Parathyroid adenoma (tissue), 2 donors: ENCODE data around the gene LRRC37A.
"Not testable (repeated sequence)": the region's sequence is repeated elsewhere in the genome, so short reads cannot be mapped to it uniquely, and the experiment has no call there.

Experiments
- H2AFZ ChIP-seq: fragments of 300-600 bp; sonication (generic); one replicate; pipeline ENCODE4 v1.7.0; 2017; ENCODE audit warnings: antibody characterized with exemption, mild to moderate bottlenecking
- H3K27ac ChIP-seq: fragments of 300-600 bp; sonication (generic); one replicate; pipeline ENCODE4 v1.7.0; 2017
- H3K27me3 ChIP-seq: fragments of 300-600 bp; sonication (generic); one replicate; pipeline ENCODE4 v1.7.0; 2017; ENCODE audit warnings: low read length; ENCODE audit not compliant: control insufficient read depth, insufficient read depth
- H3K36me3 ChIP-seq: fragments of 300-600 bp; sonication (generic); one replicate; pipeline ENCODE4 v1.7.0; 2017; ENCODE audit warnings: low read length; ENCODE audit not compliant: control insufficient read depth, insufficient read depth
- H3K4me1 ChIP-seq: fragments of 300-600 bp; sonication (generic); one replicate; pipeline ENCODE4 v1.7.0; 2017; ENCODE audit warnings: control low read depth
- H3K4me2 ChIP-seq: fragments of 300-600 bp; sonication (generic); one replicate; pipeline ENCODE4 v1.7.0; 2017; ENCODE audit warnings: low read length
- H3K4me3 ChIP-seq: fragments of 300-600 bp; sonication (generic); one replicate; pipeline ENCODE4 v1.7.0; 2017; ENCODE audit warnings: low read depth, low read length
- H3K79me2 ChIP-seq: fragments of 300-600 bp; sonication (generic); one replicate; pipeline ENCODE4 v1.7.0; 2017; ENCODE audit warnings: control low read depth
- H3K9ac ChIP-seq: fragments of 300-600 bp; sonication (generic); one replicate; pipeline ENCODE4 v1.7.0; 2017; ENCODE audit warnings: mild to moderate bottlenecking
- H3K9me3 ChIP-seq: fragments of 300-600 bp; sonication (generic); one replicate; pipeline ENCODE4 v1.7.0; 2017; ENCODE audit warnings: low read length; ENCODE audit not compliant: control insufficient read depth
- TF ChIP-seq, protein P1 (sequence below): fragments of 300-600 bp; sonication (generic); IDR thresholded peaks from one replicate; pipeline ENCODE4 v1.7.0; 2017; ENCODE audit warnings: antibody characterized with exemption, mild to moderate bottlenecking
- donor health status: primary hyperparathyroidism.

LRRC37A gene

DNA sequence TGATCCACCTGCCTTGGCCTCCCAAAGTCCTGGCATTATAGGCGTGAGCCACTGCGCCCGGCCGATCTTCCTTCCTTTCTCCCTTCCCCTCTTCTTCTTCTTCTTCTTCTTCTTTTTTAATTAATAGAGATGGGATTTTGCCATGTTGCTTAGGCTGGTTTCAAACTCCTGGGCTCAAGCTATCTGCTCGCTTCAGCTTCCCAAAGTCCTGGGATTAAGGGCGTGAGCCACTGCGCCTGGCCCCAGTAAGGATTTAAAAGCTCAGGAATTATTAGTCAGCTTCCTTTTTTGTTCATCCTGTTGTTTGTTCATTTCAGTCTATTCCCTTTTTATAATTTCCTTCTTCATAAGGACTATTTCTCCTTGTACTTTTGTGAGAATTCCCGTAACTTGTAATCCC lies 32.7 kb upstream of the LRRC37A start:
- H3K9me3 ChIP-seq, result no peaks in the 10 kb centered on the region
- no peak overlapping the region for H2AFZ ChIP-seq
- H3K4me2 ChIP-seq, result no peak overlapping the region
- no peak overlapping the region for H3K9ac ChIP-seq
- peaks cover 6% of the 10 kb centered on the region for H3K4me1 ChIP-seq
- no peaks in the 10 kb centered on the region for H3K79me2 ChIP-seq
- H3K27me3 ChIP-seq, result no peaks in the 10 kb centered on the region
- no peak overlapping the region for H3K4me3 ChIP-seq
- no peaks in the 10 kb centered on the region for H3K36me3 ChIP-seq
- H3K27ac ChIP-seq, result no peak overlapping the region
- TF ChIP-seq, protein P1, sequence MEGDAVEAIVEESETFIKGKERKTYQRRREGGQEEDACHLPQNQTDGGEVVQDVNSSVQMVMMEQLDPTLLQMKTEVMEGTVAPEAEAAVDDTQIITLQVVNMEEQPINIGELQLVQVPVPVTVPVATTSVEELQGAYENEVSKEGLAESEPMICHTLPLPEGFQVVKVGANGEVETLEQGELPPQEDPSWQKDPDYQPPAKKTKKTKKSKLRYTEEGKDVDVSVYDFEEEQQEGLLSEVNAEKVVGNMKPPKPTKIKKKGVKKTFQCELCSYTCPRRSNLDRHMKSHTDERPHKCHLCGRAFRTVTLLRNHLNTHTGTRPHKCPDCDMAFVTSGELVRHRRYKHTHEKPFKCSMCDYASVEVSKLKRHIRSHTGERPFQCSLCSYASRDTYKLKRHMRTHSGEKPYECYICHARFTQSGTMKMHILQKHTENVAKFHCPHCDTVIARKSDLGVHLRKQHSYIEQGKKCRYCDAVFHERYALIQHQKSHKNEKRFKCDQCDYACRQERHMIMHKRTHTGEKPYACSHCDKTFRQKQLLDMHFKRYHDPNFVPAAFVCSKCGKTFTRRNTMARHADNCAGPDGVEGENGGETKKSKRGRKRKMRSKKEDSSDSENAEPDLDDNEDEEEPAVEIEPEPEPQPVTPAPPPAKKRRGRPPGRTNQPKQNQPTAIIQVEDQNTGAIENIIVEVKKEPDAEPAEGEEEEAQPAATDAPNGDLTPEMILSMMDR, result no peak

DNA sequence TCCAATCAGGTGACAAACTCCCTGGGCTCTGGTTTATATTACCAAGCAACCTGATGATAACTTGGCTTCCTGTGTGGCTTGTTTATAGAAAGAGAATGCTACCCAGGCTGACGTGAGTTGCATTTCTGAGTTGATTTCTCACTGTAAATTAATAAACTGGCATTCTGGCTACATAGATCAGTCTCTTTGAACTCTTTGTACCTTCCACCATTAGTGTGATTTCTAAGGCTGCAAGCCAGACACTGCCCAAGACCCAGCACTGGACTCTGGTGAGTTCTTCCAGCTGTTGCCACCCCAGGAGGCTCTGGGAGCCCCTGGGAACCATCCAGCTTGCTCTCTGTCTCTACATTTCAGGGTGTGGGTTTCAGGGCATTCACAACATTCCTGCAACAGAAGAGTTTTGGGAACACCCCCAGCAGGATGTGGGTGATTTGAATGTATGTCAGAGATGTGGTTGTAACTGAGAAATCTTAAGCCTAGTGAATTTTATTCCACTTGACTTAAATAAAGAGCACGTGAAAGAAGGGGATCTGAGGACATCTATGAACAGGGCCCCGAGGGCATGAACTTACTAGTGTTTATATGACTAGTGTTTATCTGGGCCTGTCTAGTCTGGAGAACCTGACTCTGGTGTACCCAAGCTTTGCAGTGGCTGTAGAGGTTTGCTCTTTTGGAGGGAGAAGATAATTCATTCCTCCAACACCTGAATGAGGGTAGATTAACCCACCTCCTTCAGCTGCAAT lies 30.3 kb upstream of the LRRC37A start:
- no peak overlapping the region for H3K4me2 ChIP-seq
- TF ChIP-seq, protein P1, result no peak
- no peaks in the 10 kb centered on the region for H3K36me3 ChIP-seq

DNA sequence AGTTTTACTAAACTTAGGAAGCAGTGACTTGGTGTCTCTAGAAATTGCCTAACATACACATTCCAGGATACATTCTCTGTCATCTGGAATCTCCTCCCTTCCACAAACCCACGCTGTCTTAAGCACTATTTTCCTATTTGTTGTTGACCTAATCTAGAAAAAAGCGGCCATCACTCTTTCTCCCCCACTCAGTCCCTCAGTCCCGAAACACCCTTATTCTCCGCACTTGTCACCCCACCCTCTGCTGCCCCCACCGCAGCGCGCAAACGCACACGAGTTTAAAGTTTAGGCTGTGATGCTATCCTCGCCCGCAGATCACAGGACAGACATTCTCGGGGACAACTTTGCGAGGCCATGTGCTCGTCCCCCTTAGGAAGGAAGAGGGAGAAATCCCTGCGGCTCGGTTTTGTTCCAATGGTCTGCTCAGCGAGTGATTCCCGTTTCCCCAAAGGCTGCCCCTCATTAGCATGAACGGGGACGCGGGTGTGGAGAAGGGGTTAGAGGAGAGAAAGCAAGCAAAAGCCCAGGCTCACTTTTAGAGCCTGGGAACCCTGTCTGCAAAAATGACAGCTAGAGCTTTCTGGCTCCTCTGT lies 28.8 kb upstream of the LRRC37A start:
- H3K27ac ChIP-seq, result peak overlapping the region; percentile 77
- not testable (repeated sequence) for H3K9me3 ChIP-seq
- H3K4me2 ChIP-seq, result peak overlapping the region; percentile 87

More for the DNA sequence above, 30.3 kb upstream of the LRRC37A start:
- H3K4me1 ChIP-seq, result peaks cover 9% of the 10 kb centered on the region
- H3K4me3 ChIP-seq, result no peak overlapping the region
- H3K9ac ChIP-seq, result no peak overlapping the region
- no peaks in the 10 kb centered on the region for H3K27me3 ChIP-seq
- H3K27ac ChIP-seq, result peak overlapping the region; percentile 53
- H3K79me2 ChIP-seq, result no peaks in the 10 kb centered on the region
- H2AFZ ChIP-seq, result peak overlapping the region; percentile 63
- H3K9me3 ChIP-seq, result no peaks in the 10 kb centered on the region

DNA sequence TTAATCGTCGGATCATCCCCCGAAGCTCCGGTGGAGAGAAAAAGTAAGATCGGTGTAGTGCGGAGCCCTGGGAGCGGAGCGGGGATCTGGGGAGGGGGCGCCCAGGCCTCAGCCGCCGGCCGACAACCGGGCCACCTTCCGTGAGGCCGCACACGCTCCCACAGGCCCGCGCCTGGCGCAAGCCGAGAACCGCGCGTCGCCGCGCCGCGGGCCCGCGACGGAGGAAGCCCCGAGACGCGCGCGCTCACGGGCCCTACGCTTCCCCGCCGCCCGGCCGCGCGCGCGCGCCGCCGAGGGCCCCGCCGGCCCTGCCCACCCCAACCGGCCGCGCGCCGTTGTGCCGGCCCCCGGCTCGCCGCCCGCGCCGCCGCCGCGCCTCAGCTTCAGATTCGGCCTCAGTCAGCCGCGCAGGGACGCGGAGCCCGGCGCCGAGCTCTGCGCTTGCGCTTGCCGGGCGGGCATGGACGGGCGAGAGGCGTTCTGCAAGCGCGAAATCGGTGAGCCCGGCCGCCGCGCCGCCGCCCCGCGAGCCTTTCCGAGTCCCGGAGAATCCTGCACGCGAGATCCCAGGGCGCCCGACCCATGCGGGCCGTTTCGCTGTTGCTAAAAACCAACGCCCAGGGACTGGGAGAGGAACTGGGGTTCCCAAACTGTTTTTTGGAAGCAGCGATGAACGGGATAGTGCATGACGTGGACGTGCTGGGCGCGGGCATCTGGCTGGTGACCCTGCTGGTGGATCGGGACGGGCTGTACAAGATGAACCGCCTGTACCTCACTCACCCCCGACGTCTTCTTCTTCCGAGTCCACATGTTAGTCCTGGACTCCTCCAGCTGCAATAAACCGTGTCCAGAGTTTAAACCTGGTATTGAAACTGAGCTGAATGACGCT lies 28.0 kb upstream of the LRRC37A start:
- Histone ChIP-seq H2AFZ (peak overlapping the region; percentile 98), H3K36me3 (no peaks in the 10 kb centered on the region), H3K9ac (no peak overlapping the region), H3K27ac (peak overlapping the region; percentile 83), H3K27me3 (no peaks in the 10 kb centered on the region), H3K4me1 (peaks cover 9% of the 10 kb centered on the region), H3K4me3 (peak overlapping the region; percentile 83), H3K79me2 (no peaks in the 10 kb centered on the region), H3K9me3 (no peaks in the 10 kb centered on the region), H3K4me2 (peak overlapping the region; percentile 96)
- TF ChIP-seq, protein P1, result no peak

More for the DNA sequence above, 28.8 kb upstream of the LRRC37A start:
- Histone ChIP-seq H3K4me3 (peak overlapping the region; percentile 60), H2AFZ (peak overlapping the region; percentile 98)
- H3K9ac ChIP-seq, H3K27me3 ChIP-seq, H3K79me2 ChIP-seq, H3K4me1 ChIP-seq, H3K36me3 ChIP-seq: not testable (repeated sequence)

DNA sequence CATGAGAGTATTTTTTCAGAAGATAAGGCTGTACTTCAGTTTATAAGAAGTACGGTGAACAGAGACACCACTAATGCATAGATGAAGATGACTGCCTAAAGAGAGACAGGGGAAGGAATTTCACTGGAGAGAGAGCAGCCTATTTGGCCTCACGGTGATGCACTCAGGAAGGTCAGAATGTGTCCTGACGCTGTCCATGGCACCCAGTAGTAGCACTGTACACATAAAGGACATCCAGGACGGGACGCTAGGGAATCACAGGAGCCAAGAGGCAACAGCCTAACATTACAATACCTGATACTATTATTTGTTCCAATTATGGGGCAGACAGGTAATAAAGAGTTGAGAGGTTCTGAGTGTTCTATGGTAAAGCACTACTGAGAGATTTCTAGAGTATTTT lies 24.9 kb upstream of the LRRC37A start:
- H3K36me3 ChIP-seq, result no peaks in the 10 kb centered on the region
- no peak overlapping the region for H3K4me3 ChIP-seq
- H3K27ac ChIP-seq, result no peak overlapping the region
- TF ChIP-seq, protein P1, result no peak
- H2AFZ ChIP-seq, result no peak overlapping the region
- no peak overlapping the region for H3K4me2 ChIP-seq
- H3K27me3 ChIP-seq, result no peaks in the 10 kb centered on the region
- H3K79me2 ChIP-seq, result no peaks in the 10 kb centered on the region
- H3K9me3 ChIP-seq, result no peaks in the 10 kb centered on the region
- peaks cover 3% of the 10 kb centered on the region for H3K4me1 ChIP-seq
- H3K9ac ChIP-seq, result no peak overlapping the region
